HUES48 (cell line): Measurements from ENCODE around the gene TFAM.

Experiments used
- H3K27ac ChIP-seq: one replicate; pipeline ENCODE4 v1.7.0; 2013; ENCODE audit warnings: low read depth, low read length, inconsistent platforms
- H3K27me3 ChIP-seq: 2 replicates; pipeline ENCODE4 v1.6.1; 2013; ENCODE audit warnings: mild to moderate bottlenecking, low read length; ENCODE audit not compliant: control insufficient read depth, insufficient read depth
- H3K36me3 ChIP-seq: 2 replicates; pipeline ENCODE4 v1.6.1; 2013; ENCODE audit warnings: low read length; ENCODE audit not compliant: control insufficient read depth, insufficient read depth
- H3K4me1 ChIP-seq: 2 replicates; pipeline ENCODE4 v1.6.1; 2013; ENCODE audit warnings: mild to moderate bottlenecking, low read length; ENCODE audit not compliant: control insufficient read depth, insufficient read depth
- H3K4me3 ChIP-seq: 2 replicates; pipeline ENCODE4 v1.5.1; 2013; ENCODE audit warnings: mild to moderate bottlenecking, low read depth, low read length
- H3K9ac ChIP-seq: 2 replicates; pipeline ENCODE4 v1.6.1; 2013; ENCODE audit warnings: mild to moderate bottlenecking, low read depth, low read length, moderate library complexity
- H3K9me3 ChIP-seq: 2 replicates; pipeline ENCODE4 v1.6.1; 2013; ENCODE audit warnings: low read length; ENCODE audit not compliant: control insufficient read depth, insufficient read depth

Gene TFAM

DNA sequence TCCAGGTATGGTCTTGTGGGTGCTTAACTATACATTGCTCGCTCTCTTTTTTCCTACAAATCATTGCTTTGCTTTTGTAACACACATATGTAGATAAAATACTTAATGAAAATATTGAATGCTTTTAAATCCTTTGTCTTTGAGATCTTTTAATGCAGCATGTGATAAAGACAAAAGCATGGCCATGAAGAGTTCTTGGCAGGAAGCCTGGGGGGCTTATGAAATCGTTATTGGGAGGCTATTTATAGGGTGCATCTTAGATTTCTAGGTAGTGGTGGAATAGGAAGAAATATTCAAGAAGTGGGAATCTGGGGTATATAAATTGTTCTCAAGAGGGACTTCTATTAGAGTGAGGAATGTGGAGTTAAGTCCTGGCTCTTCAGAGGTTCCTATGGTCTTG, 28.5 kb upstream of the TFAM start:
- peaks cover 12% of the 10 kb centered on the region for H3K4me1 ChIP-seq
- H3K4me3 ChIP-seq: no peak overlapping the region
- no peaks in the 10 kb centered on the region for H3K9me3 ChIP-seq
- no peak overlapping the region for H3K27ac ChIP-seq
- no peak overlapping the region for H3K9ac ChIP-seq
- peaks cover 7% of the 10 kb centered on the region for H3K36me3 ChIP-seq
- no peaks in the 10 kb centered on the region for H3K27me3 ChIP-seq

- no peak overlapping the region for H3K9ac ChIP-seq
- no peak overlapping the region for H3K27ac ChIP-seq
- no peaks in the 10 kb centered on the region for H3K9me3 ChIP-seq
- H3K27me3 ChIP-seq: no peaks in the 10 kb centered on the region
- peaks cover 8% of the 10 kb centered on the region for H3K4me1 ChIP-seq
- no peak overlapping the region for H3K4me3 ChIP-seq
- peaks cover 8% of the 10 kb centered on the region for H3K36me3 ChIP-seq
Measured at GRCh38 chr10:58358314-58358933, 26.8 kb upstream of the TFAM start.

- peaks cover 8% of the 10 kb centered on the region for H3K36me3 ChIP-seq
Measured at GRCh38 chr10:58358947-58359346, 26.3 kb upstream of the TFAM start.

GRCh38 chr10:58359541-58359940, 25.7 kb upstream of the TFAM start:
- no peaks in the 10 kb centered on the region for H3K27me3 ChIP-seq
- H3K27ac ChIP-seq: no peak overlapping the region
- H3K9me3 ChIP-seq: no peaks in the 10 kb centered on the region
- H3K4me3 ChIP-seq: no peak overlapping the region
- H3K36me3 ChIP-seq: peaks cover 11% of the 10 kb centered on the region
- H3K9ac ChIP-seq: no peak overlapping the region
- peaks cover 8% of the 10 kb centered on the region for H3K4me1 ChIP-seq

More at GRCh38 chr10:58358947-58359346, 26.3 kb upstream of the TFAM start:
- no peak overlapping the region for H3K9ac ChIP-seq
- H3K9me3 ChIP-seq: no peaks in the 10 kb centered on the region
- H3K27ac ChIP-seq: no peak overlapping the region
- H3K4me3 ChIP-seq: no peak overlapping the region
- no peaks in the 10 kb centered on the region for H3K27me3 ChIP-seq
- H3K4me1 ChIP-seq: peaks cover 8% of the 10 kb centered on the region

DNA sequence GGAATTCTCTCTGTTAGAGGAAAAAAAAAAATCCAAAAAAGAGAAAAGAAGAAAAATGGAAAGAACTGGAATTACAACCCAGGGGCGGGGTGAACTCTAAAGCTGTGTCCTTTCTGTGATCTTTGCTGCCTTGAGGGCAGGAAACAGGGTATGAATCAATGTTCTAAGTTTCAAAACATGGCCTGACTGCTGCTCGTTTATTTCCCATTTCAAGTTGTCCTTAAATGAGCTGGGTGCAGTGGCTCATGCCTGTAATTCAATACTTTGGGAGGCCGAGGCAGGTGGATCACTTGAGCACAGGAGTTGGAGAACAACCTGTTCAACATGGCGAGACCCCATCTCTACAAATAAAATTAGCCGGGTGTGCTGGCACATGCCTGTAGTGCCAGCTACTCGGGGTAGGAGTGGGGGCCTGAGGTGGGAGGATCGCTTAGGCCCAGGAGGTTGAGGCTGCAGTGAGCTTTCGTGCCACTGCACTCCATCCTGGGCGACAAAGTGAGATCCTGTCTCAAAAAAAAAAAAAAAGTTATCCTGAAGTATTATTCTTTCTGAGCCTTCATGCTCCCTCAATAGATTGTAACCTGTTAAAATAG, 24.7 kb upstream of the TFAM start:
- Histone ChIP-seq H3K4me3 (no peak overlapping the region), H3K9me3 (no peaks in the 10 kb centered on the region), H3K27me3 (no peaks in the 10 kb centered on the region), H3K36me3 (peaks cover 17% of the 10 kb centered on the region), H3K27ac (no peak overlapping the region), H3K9ac (no peak overlapping the region), H3K4me1 (peaks cover 8% of the 10 kb centered on the region)

- Histone ChIP-seq H3K4me3 (no peak overlapping the region), H3K4me1 (peaks cover 8% of the 10 kb centered on the region), H3K36me3 (peaks cover 17% of the 10 kb centered on the region), H3K9me3 (no peaks in the 10 kb centered on the region), H3K27ac (no peak overlapping the region), H3K27me3 (no peaks in the 10 kb centered on the region), H3K9ac (no peak overlapping the region)
Measured at GRCh38 chr10:58361353-58361752, 23.9 kb upstream of the TFAM start.

GRCh38 chr10:58362027-58362789, 23.0 kb upstream of the TFAM start:
- Histone ChIP-seq H3K4me3 (no peak overlapping the region), H3K9ac (no peak overlapping the region), H3K4me1 (peaks cover 8% of the 10 kb centered on the region), H3K27ac (no peak overlapping the region), H3K9me3 (no peaks in the 10 kb centered on the region), H3K36me3 (peaks cover 17% of the 10 kb centered on the region), H3K27me3 (no peaks in the 10 kb centered on the region)

- Histone ChIP-seq H3K4me3 (no peak overlapping the region), H3K27me3 (no peaks in the 10 kb centered on the region), H3K27ac (no peak overlapping the region), H3K9me3 (no peaks in the 10 kb centered on the region), H3K4me1 (no peaks in the 10 kb centered on the region), H3K9ac (no peak overlapping the region), H3K36me3 (peaks cover 10% of the 10 kb centered on the region)
Measured at GRCh38 chr10:58367069-58367468, 18.1 kb upstream of the TFAM start.

- no peak overlapping the region for H3K27ac ChIP-seq
- no peaks in the 10 kb centered on the region for H3K4me1 ChIP-seq
Measured at GRCh38 chr10:58371473-58371872, 13.7 kb upstream of the TFAM start.

DNA sequence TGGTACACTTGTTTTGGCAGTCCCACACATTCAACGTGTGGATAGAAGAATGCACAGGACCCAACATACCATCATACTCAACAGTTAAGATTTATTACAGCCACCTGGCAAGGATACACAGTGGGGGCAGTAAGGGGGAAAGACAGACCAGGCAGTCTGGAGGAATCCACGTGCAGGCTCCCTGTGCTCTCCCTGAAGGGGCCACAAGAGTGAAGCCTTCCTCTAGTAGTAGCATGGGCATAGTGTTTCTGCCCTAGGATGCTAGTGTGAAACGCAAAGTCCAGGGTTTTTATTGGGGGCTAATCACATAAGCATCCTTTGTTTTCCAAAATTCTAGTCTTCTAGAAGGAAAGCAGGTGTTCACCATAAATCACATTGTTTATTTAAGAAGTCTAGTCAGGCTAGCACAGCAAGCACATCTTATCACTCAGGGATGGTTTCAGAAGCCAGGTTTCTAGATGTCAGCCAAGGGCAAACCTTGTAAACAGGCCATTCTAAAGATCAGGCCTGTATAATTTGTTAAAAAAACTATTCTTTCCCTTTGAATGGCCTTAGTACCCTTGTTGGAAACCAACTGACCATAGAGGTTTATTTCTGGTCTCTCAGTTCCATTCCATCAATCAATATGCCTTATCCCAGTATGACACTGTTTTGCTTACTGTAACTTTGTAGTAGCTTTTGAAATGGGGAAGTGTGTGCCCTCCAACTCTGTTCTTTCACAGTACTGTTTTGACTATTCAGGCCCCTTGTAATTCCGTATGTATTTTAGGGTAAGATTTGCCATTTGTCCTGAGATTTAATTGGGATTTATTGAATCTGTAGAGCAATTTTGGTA, 12.4 kb upstream of the TFAM start:
- Histone ChIP-seq H3K9me3 (no peaks in the 10 kb centered on the region), H3K4me3 (no peak overlapping the region), H3K27ac (no peak overlapping the region), H3K27me3 (no peaks in the 10 kb centered on the region), H3K9ac (no peak overlapping the region), H3K36me3 (no peaks in the 10 kb centered on the region), H3K4me1 (no peaks in the 10 kb centered on the region)

More at GRCh38 chr10:58371473-58371872, 13.7 kb upstream of the TFAM start:
- no peak overlapping the region for H3K9ac ChIP-seq
- H3K27me3 ChIP-seq: no peaks in the 10 kb centered on the region
- H3K9me3 ChIP-seq: no peaks in the 10 kb centered on the region
- no peak overlapping the region for H3K4me3 ChIP-seq
- no peaks in the 10 kb centered on the region for H3K36me3 ChIP-seq
